ENCODE data around the gene TRAF3IP3.
"Not testable (repeated sequence)": the region's sequence is repeated elsewhere in the genome, so short reads cannot be mapped to it uniquely, and the experiment has no call there.

TRAF3IP3 gene

GRCh38 chr1:209769171-209769904 is 13.5 kb downstream of the TRAF3IP3 start:
- peak; percentile 80 to 84 for DNase-seq

GRCh38 chr1:209769971-209770370 is 14.1 kb downstream of the TRAF3IP3 start:
- DNase-seq = peak; percentile 43

GRCh38 chr1:209770636-209771415 is 15.0 kb downstream of the TRAF3IP3 start:
- DNase-seq = no peak

- no peak for DNase-seq
Observed at GRCh38 chr1:209772126-209772525, 16.3 kb downstream of the TRAF3IP3 start.

- no peak for DNase-seq
Observed at GRCh38 chr1:209774592-209774991, 18.7 kb downstream of the TRAF3IP3 start.

- DNase-seq = no peak
Observed at GRCh38 chr1:209775678-209776077, 19.8 kb downstream of the TRAF3IP3 start.

- no peak for DNase-seq
Observed at GRCh38 chr1:209777587-209777986, 21.7 kb downstream of the TRAF3IP3 start.

GRCh38 chr1:209778102-209778501 is 22.2 kb downstream of the TRAF3IP3 start:
- DNase-seq = no peak

GRCh38 chr1:209780268-209780667 is 24.4 kb downstream of the TRAF3IP3 start:
- DNase-seq = no peak

- DNase-seq = no peak
Observed at GRCh38 chr1:209783386-209783785, 27.5 kb downstream of the TRAF3IP3 start.

GRCh38 chr1:209784265-209785169 is 28.7 kb downstream of the TRAF3IP3 start, which contains the start of gene C1orf74:
C1orf74 (minus strand) TSS chr1:209784559; CDS start chr1:209783634, 925 bp downstream.
- DNase-seq = peak; percentile 92 to 93

GRCh38 chr1:209785592-209785991 is 29.7 kb downstream of the TRAF3IP3 start:
- no peak for DNase-seq

- DNase-seq = no peak
Observed at GRCh38 chr1:209786146-209786545, 30.3 kb downstream of the TRAF3IP3 start.

- DNase-seq = no peak
Observed at GRCh38 chr1:209787551-209787950, 31.7 kb downstream of the TRAF3IP3 start.

GRCh38 chr1:209789245-209789644 is 33.4 kb downstream of the TRAF3IP3 start:
- no peak for DNase-seq

GRCh38 chr1:209790286-209791193 is 34.7 kb downstream of the TRAF3IP3 start:
- DNase-seq = no peak

- DNase-seq = no peak
Observed at GRCh38 chr1:209791920-209792319, 36.1 kb downstream of the TRAF3IP3 start.

- DNase-seq = not testable (repeated sequence)
Observed at GRCh38 chr1:209793711-209794110, 37.9 kb downstream of the TRAF3IP3 start.

GRCh38 chr1:209797978-209798639 is 42.3 kb downstream of the TRAF3IP3 start:
- peak in 1 of 2 experiments; percentile 15 for DNase-seq

GRCh38 chr1:209800984-209801834 is 45.4 kb downstream of the TRAF3IP3 start:
- no peak for DNase-seq
